Stomach (tissue), 9 donors: ENCODE data around the gene LRP1B. TPM values are rescaled to one million over a fixed set of nuclear protein-coding genes. Genes with fewer than 3 reads are reported as not detected.
A peak's percentile ranks its signal among the peaks of the same experiment; 100 is the strongest.

Experiments used
- DNase-seq, 2 donors: peaks; one replicate each; pipeline versions ENCODE4 v3.0.0 to v3.0.0-alpha.2; 2013 to 2019
- H3K27ac ChIP-seq, 5 donors: fragments of 200-600 bp in 4 of 5; sonication (generic) in 4 of 5; one replicate each; pipeline ENCODE4 v1.5.1; 2013 to 2019; ENCODE audit warnings: mild to moderate bottlenecking in 1 of 5, moderate library complexity in 1 of 5
- H3K27me3 ChIP-seq, 3 donors: fragments of 200-600 bp; sonication (generic); one replicate each; pipeline ENCODE4 v1.5.1; 2017 to 2019; ENCODE audit warnings: mixed run types in 1 of 3
- H3K36me3 ChIP-seq, 4 donors: fragments of 200-600 bp; sonication (generic); 1 replicate in 3 of 4; 2 replicates in 1 of 4; pipeline ENCODE4 v1.5.1; 2016 to 2019
- H3K4me1 ChIP-seq, 4 donors: fragments of 200-600 bp; sonication (generic); one replicate each; pipeline ENCODE4 v1.5.1; 2016 to 2019
- H3K4me3 ChIP-seq, 4 donors: fragments of 200-600 bp; sonication (generic) in 3 of 4; one replicate each; pipeline ENCODE4 v1.5.1; 2016 to 2019; ENCODE audit warnings: mild to moderate bottlenecking in 1 of 4
- H3K9me3 ChIP-seq, 4 donors: fragments of 200-600 bp; sonication (generic); one replicate each; pipeline ENCODE4 v1.5.1; 2016 to 2019
- CTCF ChIP-seq, 7 experiments: fragments of 450-650 bp in 4 of 7; fragments of 200-600 bp in 3 of 7; sonication (generic) in 3 of 7; IDR thresholded peaks; one replicate each; pipeline ENCODE4 v1.5.1; 2016 to 2019; ENCODE audit warnings: antibody characterized with exemption in 7 of 7, control low read depth in 2 of 7, mild to moderate bottlenecking in 1 of 7
- EP300 ChIP-seq: sonication (generic); formaldehyde crosslinking; IDR thresholded peaks from one replicate; pipeline ENCODE4 v1.6.1; 2017; ENCODE audit warnings: antibody characterized with exemption
- POLR2A ChIP-seq, 4 donors: fragments of 450-650 bp; IDR thresholded peaks; one replicate each; pipeline ENCODE4 v1.6.1; 2016; ENCODE audit warnings: antibody characterized with exemption in 4 of 4, control low read depth in 2 of 4, mild to moderate bottlenecking in 1 of 4, moderate library complexity in 1 of 4
- POLR2AphosphoS5 ChIP-seq, 3 donors: sonication (generic); formaldehyde crosslinking; IDR thresholded peaks; one replicate each; pipeline ENCODE4 v1.6.1; 2016; ENCODE audit warnings: antibody characterized with exemption in 3 of 3
- WGBS, 5 donors: extraction: QIAGEN DNeasy Blood & Tissue Kit in 3 of 5; methylation state at CpG; one replicate each; pipeline versions ENCODE4 v1.1.5 to v1.1.7; 2013 to 2018; 5-methylcytosine and 5-hydroxymethylcytosine counted together
- intact Hi-C: fragments of 100-400 bp; cut with DNase I; formaldehyde crosslinking; loops from one replicate; pipeline ENCODE4 v1.15.1; 2023; ENCODE audit warnings: low total_unique reads
- polyA plus RNA-seq, 3 donors: library from polyadenylated mRNA; stranded (reverse); fragments of 200-250 nt; gene quantifications; one replicate each; pipeline ENCODE4 v1.2.3, GENCODE V29; 2013
- total RNA-seq, 5 donors: library from RNA; depleted of rRNA; stranded (reverse); fragments of >200 nt; gene quantifications; one replicate each; pipeline versions ENCODE4 v1.1.0 to v1.2.3, GENCODE V29; 2014 to 2016
- donor health status: healthy with polysubstance abuse.
- donor health status: Bipolar disorder and iron deficiency.
- donor health status: healthy.

Gene LRP1B
- total and polyA plus RNA-seq, 8 donors = under 0.01 to 9.0 (median 0.38) TPM

- Histone ChIP-seq H3K27me3 (no peaks in the 10 kb centered on the region), H3K4me3 (no peak overlapping the region), H3K4me1 (peaks cover 0 to 3% (median 0%) of the 10 kb centered on the region in 4 donors), H3K9me3 (no peaks in the 10 kb centered on the region), H3K36me3 (no peaks in the 10 kb centered on the region), H3K27ac (no peak overlapping the region)
- no peak for DNase-seq
- intact Hi-C loops = no loop called here
- WGBS, 5 donors = 58 to 64% (median 62%) methylated on average over 3 of the region's 3 CpGs
- TF ChIP-seq CTCF (IDR thresholded peaks at IDR 0.05) (no peak), POLR2A (IDR thresholded peaks at IDR 0.05) (no peak), POLR2AphosphoS5 (IDR thresholded peaks at IDR 0.05) (no peak), EP300 (no peak)
Measured at GRCh38 chr2:141524777-141525176, 606.0 kb downstream of the LRP1B start.

- no peak for TF ChIP-seq POLR2A (IDR thresholded peaks at IDR 0.05)
- TF ChIP-seq POLR2AphosphoS5 (IDR thresholded peaks at IDR 0.05) = no peak
- TF ChIP-seq EP300 = no peak
- no peak for TF ChIP-seq CTCF (IDR thresholded peaks at IDR 0.05)
- H3K27ac ChIP-seq = no peak overlapping the region
- intact Hi-C loops = no loop called here
- H3K9me3 ChIP-seq = no peaks in the 10 kb centered on the region
- no peak for DNase-seq
- no peaks in the 10 kb centered on the region for H3K36me3 ChIP-seq
- no peaks in the 10 kb centered on the region for H3K27me3 ChIP-seq
- H3K4me3 ChIP-seq = no peak overlapping the region
- no peaks in the 10 kb centered on the region for H3K4me1 ChIP-seq
Measured at GRCh38 chr2:141523199-141523598, 607.6 kb downstream of the LRP1B start.

GRCh38 chr2:141522702-141523101 is 608.1 kb downstream of the LRP1B start:
- peak in 1 of 2 donors; percentile 3 for DNase-seq
- intact Hi-C loops = no loop called here
- WGBS, 5 donors = 39 to 60% (median 51%) methylated on average over 1 of the region's 1 CpG
- Histone ChIP-seq H3K4me3 (no peak overlapping the region), H3K4me1 (no peaks in the 10 kb centered on the region), H3K36me3 (no peaks in the 10 kb centered on the region), H3K9me3 (no peaks in the 10 kb centered on the region), H3K27ac (no peak overlapping the region), H3K27me3 (no peaks in the 10 kb centered on the region)
- TF ChIP-seq EP300 = no peak
- no peak for TF ChIP-seq CTCF (IDR thresholded peaks at IDR 0.05)
- TF ChIP-seq POLR2AphosphoS5 (IDR thresholded peaks at IDR 0.05) = no peak
- TF ChIP-seq POLR2A (IDR thresholded peaks at IDR 0.05) = no peak

- H3K36me3 ChIP-seq = no peaks in the 10 kb centered on the region
- H3K4me1 ChIP-seq = no peaks in the 10 kb centered on the region
- intact Hi-C loops = no loop called here
- no peaks in the 10 kb centered on the region for H3K27me3 ChIP-seq
- H3K9me3 ChIP-seq = no peaks in the 10 kb centered on the region
- no peak for DNase-seq
- TF ChIP-seq CTCF (IDR thresholded peaks at IDR 0.05) = no peak
- no peak for TF ChIP-seq POLR2AphosphoS5 (IDR thresholded peaks at IDR 0.05)
- no peak for TF ChIP-seq EP300
- TF ChIP-seq POLR2A (IDR thresholded peaks at IDR 0.05) = no peak
- H3K27ac ChIP-seq = no peak overlapping the region
- 65 to 81% (median 70%) methylated on average over 3 of the region's 3 CpGs for whole genome bisulfite sequencing, 5 donors
- H3K4me3 ChIP-seq = no peak overlapping the region
Measured at GRCh38 chr2:141522048-141522447, 608.8 kb downstream of the LRP1B start.
